Stomach (tissue), 9 donors: ENCODE results near the gene MRGPRG. TPM values are rescaled to one million over a fixed set of nuclear protein-coding genes. Genes with fewer than 3 reads are reported as not detected.

Source experiments
- DNase-seq, 2 donors: peaks; one replicate each; pipeline versions ENCODE4 v3.0.0 to v3.0.0-alpha.2; 2013 to 2019
- H3K27ac ChIP-seq, 5 donors: fragments of 200-600 bp in 4 of 5; sonication (generic) in 4 of 5; one replicate each; pipeline ENCODE4 v1.5.1; 2013 to 2019; ENCODE audit warnings: mild to moderate bottlenecking in 1 of 5, moderate library complexity in 1 of 5
- H3K27me3 ChIP-seq, 3 donors: fragments of 200-600 bp; sonication (generic); one replicate each; pipeline ENCODE4 v1.5.1; 2017 to 2019; ENCODE audit warnings: mixed run types in 1 of 3
- H3K36me3 ChIP-seq, 4 donors: fragments of 200-600 bp; sonication (generic); 1 replicate in 3 of 4; 2 replicates in 1 of 4; pipeline ENCODE4 v1.5.1; 2016 to 2019
- H3K4me1 ChIP-seq, 4 donors: fragments of 200-600 bp; sonication (generic); one replicate each; pipeline ENCODE4 v1.5.1; 2016 to 2019
- H3K4me3 ChIP-seq, 4 donors: fragments of 200-600 bp; sonication (generic) in 3 of 4; one replicate each; pipeline ENCODE4 v1.5.1; 2016 to 2019; ENCODE audit warnings: mild to moderate bottlenecking in 1 of 4
- H3K9me3 ChIP-seq, 4 donors: fragments of 200-600 bp; sonication (generic); one replicate each; pipeline ENCODE4 v1.5.1; 2016 to 2019
- CTCF ChIP-seq, 7 experiments: fragments of 450-650 bp in 4 of 7; fragments of 200-600 bp in 3 of 7; sonication (generic) in 3 of 7; IDR thresholded peaks; one replicate each; pipeline ENCODE4 v1.5.1; 2016 to 2019; ENCODE audit warnings: antibody characterized with exemption in 7 of 7, control low read depth in 2 of 7, mild to moderate bottlenecking in 1 of 7
- EP300 ChIP-seq: sonication (generic); formaldehyde crosslinking; IDR thresholded peaks from one replicate; pipeline ENCODE4 v1.6.1; 2017; ENCODE audit warnings: antibody characterized with exemption
- POLR2A ChIP-seq, 4 donors: fragments of 450-650 bp; IDR thresholded peaks; one replicate each; pipeline ENCODE4 v1.6.1; 2016; ENCODE audit warnings: antibody characterized with exemption in 4 of 4, control low read depth in 2 of 4, mild to moderate bottlenecking in 1 of 4, moderate library complexity in 1 of 4
- POLR2AphosphoS5 ChIP-seq, 3 donors: sonication (generic); formaldehyde crosslinking; IDR thresholded peaks; one replicate each; pipeline ENCODE4 v1.6.1; 2016; ENCODE audit warnings: antibody characterized with exemption in 3 of 3
- WGBS, 5 donors: extraction: QIAGEN DNeasy Blood & Tissue Kit in 3 of 5; methylation state at CpG; one replicate each; pipeline versions ENCODE4 v1.1.5 to v1.1.7; 2013 to 2018; 5-methylcytosine and 5-hydroxymethylcytosine counted together
- intact Hi-C: fragments of 100-400 bp; cut with DNase I; formaldehyde crosslinking; loops from one replicate; pipeline ENCODE4 v1.15.1; 2023; ENCODE audit warnings: low total_unique reads
- polyA plus RNA-seq, 3 donors: library from polyadenylated mRNA; stranded (reverse); fragments of 200-250 nt; gene quantifications; one replicate each; pipeline ENCODE4 v1.2.3, GENCODE V29; 2013
- total RNA-seq, 5 donors: library from RNA; depleted of rRNA; stranded (reverse); fragments of >200 nt; gene quantifications; one replicate each; pipeline versions ENCODE4 v1.1.0 to v1.2.3, GENCODE V29; 2014 to 2016
- donor health status: healthy with polysubstance abuse.
- donor health status: Bipolar disorder and iron deficiency.
- donor health status: healthy.

MRGPRG gene
- total and polyA plus RNA-seq, 8 donors, result not detected

GRCh38 chr11:3226846-3227567 is 8.4 kb upstream of the MRGPRG start:
- Histone ChIP-seq H3K27ac (no peak overlapping the region), H3K4me1 (peaks cover 0 to 3% (median 0%) of the 10 kb centered on the region in 4 donors), H3K36me3 (no peaks in the 10 kb centered on the region), H3K27me3 (peaks cover 0 to 83% (median 28%) of the 10 kb centered on the region in 3 donors), H3K4me3 (no peak overlapping the region), H3K9me3 (no peaks in the 10 kb centered on the region)
- WGBS, 5 donors, result 83 to 92% (median 90%) methylated on average over 12 to 18 of the region's 18 CpGs
- DNase-seq, result no peak
- TF ChIP-seq EP300 (no peak), POLR2A (IDR thresholded peaks at IDR 0.05) (no peak), CTCF (IDR thresholded peaks at IDR 0.05) (no peak)
- intact Hi-C loops, result no loop called here

GRCh38 chr11:3225826-3226750 is 7.5 kb upstream of the MRGPRG start:
- Histone ChIP-seq H3K27ac (no peak overlapping the region), H3K36me3 (no peaks in the 10 kb centered on the region), H3K9me3 (no peaks in the 10 kb centered on the region), H3K4me1 (no peaks in the 10 kb centered on the region), H3K4me3 (no peak overlapping the region), H3K27me3 (peaks cover 0 to 83% (median 34%) of the 10 kb centered on the region in 3 donors)
- TF ChIP-seq EP300 (no peak), POLR2A (IDR thresholded peaks at IDR 0.05) (no peak), CTCF (IDR thresholded peaks at IDR 0.05) (no peak), POLR2AphosphoS5 (IDR thresholded peaks at IDR 0.05) (no peak)
- intact Hi-C loops, result no loop called here
- peak in 1 of 2 donors; percentile 3 for DNase-seq
- 73 to 81% (median 79%) methylated on average over 19 to 21 of the region's 21 CpGs for WGBS, 5 donors

- no peaks in the 10 kb centered on the region for H3K4me1 ChIP-seq
- H3K4me3 ChIP-seq, result no peak overlapping the region
- no peak overlapping the region for H3K27ac ChIP-seq
- DNase-seq, result no peak
- TF ChIP-seq CTCF (IDR thresholded peaks at IDR 0.05), result no peak
- TF ChIP-seq POLR2AphosphoS5 (IDR thresholded peaks at IDR 0.05), result no peak
- TF ChIP-seq EP300, result no peak
- no peak for TF ChIP-seq POLR2A (IDR thresholded peaks at IDR 0.05)
- WGBS, 5 donors, result 80 to 92% (median 84%) methylated on average over 10 to 17 of the region's 17 CpGs
- no peaks in the 10 kb centered on the region for H3K9me3 ChIP-seq
- H3K36me3 ChIP-seq, result no peaks in the 10 kb centered on the region
- intact Hi-C loops, result no loop called here
- peaks cover 0 to 83% (median 42%) of the 10 kb centered on the region in 3 donors for H3K27me3 ChIP-seq
These were observed 6.6 kb upstream of the MRGPRG start for GRCh38 chr11:3225159-3225758.

- Histone ChIP-seq H3K4me3 (no peak overlapping the region), H3K36me3 (no peaks in the 10 kb centered on the region), H3K4me1 (no peaks in the 10 kb centered on the region), H3K27me3 (peaks cover 0 to 83% (median 38%) of the 10 kb centered on the region in 3 donors), H3K27ac (no peak overlapping the region), H3K9me3 (no peaks in the 10 kb centered on the region)
- peak; percentile 2 to 18 for DNase-seq
- intact Hi-C loops, result no loop called here
- TF ChIP-seq CTCF (IDR thresholded peaks at IDR 0.05) (no peak), POLR2AphosphoS5 (IDR thresholded peaks at IDR 0.05) (no peak), EP300 (no peak), POLR2A (IDR thresholded peaks at IDR 0.05) (no peak)
- 72 to 79% (median 77%) methylated on average over 20 to 21 of the region's 21 CpGs for WGBS, 5 donors
These were observed 5.9 kb upstream of the MRGPRG start for GRCh38 chr11:3224401-3225057.
